ENCODE results near the gene THEM4. TPM values are rescaled to one million over a fixed set of nuclear protein-coding genes. Genes with fewer than 3 reads are reported as not detected.

THEM4 gene
- total and polyA plus RNA-seq, 7 donors: 4.9 to 21.9 (median 16.1) TPM

GRCh38 chr1:151846686-151847237 lies 62.5 kb downstream of the THEM4 start:
- 88 to 90% methylated on average over 8 of the region's 8 CpGs for WGBS, 2 donors
- no peak for TF ChIP-seq POLR2A (IDR thresholded peaks at IDR 0.05)
- no peak for TF ChIP-seq POLR2AphosphoS5 (IDR thresholded peaks at IDR 0.05)
- TF ChIP-seq EP300 (IDR thresholded peaks at IDR 0.05): no peak

GRCh38 chr1:151846062-151846568 lies 63.2 kb downstream of the THEM4 start:
- Histone ChIP-seq H3K4me1 (no peaks in the 10 kb centered on the region), H3K9me3 (no peaks in the 10 kb centered on the region), H3K36me3 (no peaks in the 10 kb centered on the region), H3K27me3 (peaks cover 0 to 43% (median 6%) of the 10 kb centered on the region in 3 donors), H3K27ac (no peak overlapping the region), H3K4me3 (no peak overlapping the region)
- 55 to 63% methylated on average over 6 of the region's 6 CpGs for WGBS, 2 donors
- TF ChIP-seq POLR2AphosphoS5 (IDR thresholded peaks at IDR 0.05) (no peak), CTCF (IDR thresholded peaks at IDR 0.05) (no peak), EP300 (IDR thresholded peaks at IDR 0.05) (no peak), POLR2A (IDR thresholded peaks at IDR 0.05) (no peak)
- intact Hi-C loops (cut with DNase I): no loop called here
- DNase-seq: peak; percentile 24

More at GRCh38 chr1:151846686-151847237, 62.5 kb downstream of the THEM4 start:
- no peaks in the 10 kb centered on the region for H3K9me3 ChIP-seq
- intact Hi-C loops (cut with DNase I): no loop called here
- no peaks in the 10 kb centered on the region for H3K36me3 ChIP-seq
- H3K4me1 ChIP-seq: no peaks in the 10 kb centered on the region
- H3K4me3 ChIP-seq: no peak overlapping the region
- peak; percentile 30 for DNase-seq
- peaks cover 0 to 43% (median 6%) of the 10 kb centered on the region in 3 donors for H3K27me3 ChIP-seq
- H3K27ac ChIP-seq: no peak overlapping the region

GRCh38 chr1:151843398-151843797 lies 65.9 kb downstream of the THEM4 start:
- TF ChIP-seq CTCF (IDR thresholded peaks at IDR 0.05) (no peak), POLR2A (IDR thresholded peaks at IDR 0.05) (no peak), POLR2AphosphoS5 (IDR thresholded peaks at IDR 0.05) (no peak), EP300 (IDR thresholded peaks at IDR 0.05) (no peak)
- WGBS, 2 donors: 74 to 85% methylated on average over 2 of the region's 2 CpGs
- intact Hi-C loops (cut with DNase I): no loop called here
- H3K27ac ChIP-seq: no peak overlapping the region
- DNase-seq: no peak
- H3K27me3 ChIP-seq: peaks cover 20 to 50% (median 26%) of the 10 kb centered on the region in 3 donors
- no peak overlapping the region for H3K4me3 ChIP-seq
- peaks cover 0 to 18% (median 17%) of the 10 kb centered on the region in 4 donors for H3K4me1 ChIP-seq
- H3K9me3 ChIP-seq: no peaks in the 10 kb centered on the region
- H3K36me3 ChIP-seq: no peaks in the 10 kb centered on the region

GRCh38 chr1:151841141-151841540 lies 68.2 kb downstream of the THEM4 start:
- TF ChIP-seq POLR2A (IDR thresholded peaks at IDR 0.05) (no peak), EP300 (IDR thresholded peaks at IDR 0.05) (no peak), CTCF (IDR thresholded peaks at IDR 0.05) (no peak), POLR2AphosphoS5 (IDR thresholded peaks at IDR 0.05) (no peak)
- H3K27me3 ChIP-seq: peaks cover 30 to 58% (median 36%) of the 10 kb centered on the region in 3 donors
- 95 to 97% methylated on average over 2 of the region's 2 CpGs for WGBS, 2 donors
- H3K4me1 ChIP-seq: peaks cover 0 to 27% (median 25%) of the 10 kb centered on the region in 4 donors
- intact Hi-C loops (cut with DNase I): no loop called here
- no peak overlapping the region for H3K4me3 ChIP-seq
- no peaks in the 10 kb centered on the region for H3K9me3 ChIP-seq
- H3K36me3 ChIP-seq: no peaks in the 10 kb centered on the region
- H3K27ac ChIP-seq: no peak overlapping the region
- DNase-seq: no peak

- H3K4me3 ChIP-seq: no peak overlapping the region
- H3K27ac ChIP-seq: peak overlapping the region in 2 of 4 donors; percentile 23 to 48
- no peaks in the 10 kb centered on the region for H3K9me3 ChIP-seq
- peaks cover 30 to 59% (median 36%) of the 10 kb centered on the region in 3 donors for H3K27me3 ChIP-seq
- TF ChIP-seq POLR2AphosphoS5 (IDR thresholded peaks at IDR 0.05): no peak
- TF ChIP-seq EP300 (IDR thresholded peaks at IDR 0.05): no peak
- no peak for TF ChIP-seq POLR2A (IDR thresholded peaks at IDR 0.05)
- no peak for TF ChIP-seq CTCF (IDR thresholded peaks at IDR 0.05)
- intact Hi-C loops (cut with DNase I): no loop called here
- no peak for DNase-seq
- H3K36me3 ChIP-seq: no peaks in the 10 kb centered on the region
- peaks cover 0 to 27% (median 25%) of the 10 kb centered on the region in 4 donors for H3K4me1 ChIP-seq
These were observed 68.9 kb downstream of the THEM4 start for GRCh38 chr1:151840421-151840820.
